B cell (primary cell): ENCODE measurements around the gene HYOU1. TPM values are rescaled to one million over a fixed set of nuclear protein-coding genes. Genes with fewer than 3 reads are reported as not detected.

ENCODE experiments used
- ATAC-seq: fragments of 200-7000 bp; cut with Tn5 transposase; one replicate; pipeline ENCODE4 v1.10.0; 2021; ENCODE audit warnings: low read depth, mild to moderate bottlenecking, moderate number of reproducible peaks, moderate library complexity
- CTCF ChIA-PET: fragments of 350-600 bp; sonication (Branson Sonifier 250); formaldehyde crosslinking; loops from one replicate; lab custom pipeline; 2021; ENCODE audit warnings: antibody characterized with exemption, inconsistent platforms; lab: Charles Lee
- POLR2A ChIA-PET: fragments of 350-600 bp; sonication (Branson Sonifier 250); formaldehyde crosslinking; loops from one replicate; lab custom pipeline; 2021; ENCODE audit warnings: antibody characterized with exemption; lab: Charles Lee
- DNase-seq: peaks from one replicate; pipeline ENCODE4 v3.0.0; 2013
- H2AFZ ChIP-seq: 2 replicates; pipeline ENCODE4 v1.6.1; 2012; ENCODE audit warnings: mild to moderate bottlenecking, low read depth, low read length; ENCODE audit not compliant: insufficient read depth, poor library complexity, severe bottlenecking
- H3K27ac ChIP-seq, 2 donors: 1 replicate in 1 of 2; 2 replicates in 1 of 2; pipeline ENCODE4 v1.5.1; 2012 to 2013; ENCODE audit warnings: low read length in 2 of 2, mild to moderate bottlenecking in 2 of 2, moderate library complexity in 1 of 2
- H3K27me3 ChIP-seq, 4 experiments: fragments of 200-600 bp in 1 of 4; sonication (generic) in 1 of 4; replicated peaks in 1 of 4; 1 replicate in 2 of 4; 2 replicates in 2 of 4; pipeline versions ENCODE4 v1.6.1 to v1.7.0; 2013 to 2016; ENCODE audit warnings: low read length in 3 of 4, mild to moderate bottlenecking in 2 of 4, mixed read lengths in 1 of 4, moderate library complexity in 1 of 4; ENCODE audit not compliant: insufficient read depth in 4 of 4, control insufficient read depth in 3 of 4; ENCODE audit errors: control extremely low read depth in 1 of 4
- H3K36me3 ChIP-seq, 2 experiments: replicated peaks in 1 of 2; 1 replicate in 1 of 2; 2 replicates in 1 of 2; pipeline versions ENCODE4 v1.6.1 to v1.7.1; 2013; ENCODE audit warnings: low read length in 1 of 2; ENCODE audit not compliant: insufficient read depth in 2 of 2, control insufficient read depth in 1 of 2; ENCODE audit errors: control extremely low read depth in 1 of 2, extremely low read depth in 1 of 2
- H3K4me1 ChIP-seq, 2 donors: fragments of 200-600 bp in 1 of 2; sonication (generic) in 1 of 2; 1 replicate in 1 of 2; 2 replicates in 1 of 2; pipeline versions ENCODE4 v1.5.1 to v1.6.1; 2013 to 2017; ENCODE audit warnings: low read length in 2 of 2; ENCODE audit not compliant: control insufficient read depth in 2 of 2, insufficient read depth in 2 of 2
- H3K4me2 ChIP-seq: replicated peaks from 2 replicates; pipeline ENCODE3; 2012; ENCODE audit warnings: mild to moderate bottlenecking, low read depth, low read length; ENCODE audit not compliant: poor library complexity, severe bottlenecking
- H3K4me3 ChIP-seq, 5 experiments: fragments of 200-600 bp in 1 of 5; sonication (generic) in 1 of 5; 1 replicate in 3 of 5; 2 replicates in 2 of 5; pipeline versions ENCODE4 v1.5.1 to v1.7.0; 2011 to 2016; ENCODE audit warnings: low read length in 4 of 5, mild to moderate bottlenecking in 4 of 5, low read depth in 2 of 5, control low read depth in 1 of 5, moderate library complexity in 1 of 5; ENCODE audit not compliant: insufficient read depth in 1 of 5; ENCODE audit errors: control extremely low read depth in 1 of 5, extremely low read depth in 1 of 5
- H3K79me2 ChIP-seq: fragments of 200-600 bp; sonication (generic); one replicate; pipeline ENCODE4 v1.6.0; 2016; ENCODE audit warnings: low read length; ENCODE audit not compliant: control insufficient read depth, insufficient read depth
- H3K9ac ChIP-seq: fragments of 200-600 bp; sonication (generic); 2 replicates; pipeline ENCODE4 v1.6.1; 2017; ENCODE audit warnings: mild to moderate bottlenecking, low read length, moderate library complexity
- H3K9me3 ChIP-seq, 3 donors: one replicate each; pipeline versions ENCODE4 v1.6.1 to v1.7.1; 2013; ENCODE audit warnings: low read length in 2 of 3; ENCODE audit not compliant: control insufficient read depth in 2 of 3, insufficient read depth in 1 of 3; ENCODE audit errors: control extremely low read depth in 1 of 3
- H4K20me1 ChIP-seq: 2 replicates; pipeline ENCODE4 v1.6.0; 2012; ENCODE audit warnings: mild to moderate bottlenecking, low read length; ENCODE audit not compliant: insufficient read depth, control insufficient read depth, poor library complexity, severe bottlenecking
- H3K27ac Mint-ChIP-seq: one replicate; pipeline ENCODE4 v1.8.0; 2021; ENCODE audit warnings: mixed read lengths
- H3K27me3 Mint-ChIP-seq: one replicate; pipeline ENCODE4 v1.8.0; 2021; ENCODE audit warnings: mixed read lengths
- H3K4me1 Mint-ChIP-seq: one replicate; pipeline ENCODE4 v1.8.0; 2021; ENCODE audit warnings: mixed read lengths
- H3K4me3 Mint-ChIP-seq: one replicate; pipeline ENCODE4 v1.8.0; 2021; ENCODE audit warnings: mixed read lengths
- H3K9me3 Mint-ChIP-seq: one replicate; pipeline ENCODE4 v1.8.0; 2022; ENCODE audit warnings: mixed read lengths; ENCODE audit not compliant: insufficient read depth
- CTCF ChIP-seq: fragments of 200-600 bp; IDR thresholded peaks from one replicate; pipeline ENCODE4 v1.8.0; 2022; ENCODE audit warnings: antibody characterized with exemption, mild to moderate bottlenecking
- EZH2 ChIP-seq: IDR thresholded peaks from 2 replicates; pipeline ENCODE4 v1.6.1; 2012; ENCODE audit warnings: borderline replicate concordance, low read depth, mild to moderate bottlenecking, moderate library complexity, low read length; ENCODE audit not compliant: insufficient read depth, poor library complexity, severe bottlenecking
- WGBS: methylation state at CpG from one replicate; pipeline ENCODE4 v1.1.5; 2013; ENCODE audit warnings: missing lambda C conversion rate; ENCODE audit not compliant: insufficient coverage; 5-methylcytosine and 5-hydroxymethylcytosine counted together
- intact Hi-C: fragments of 100-400 bp; cut with micrococcal nuclease; formaldehyde crosslinking; loops from one replicate; pipeline ENCODE4 v1.10.0; 2022
- polyA plus RNA-seq: library from polyadenylated mRNA; depleted of rRNA; stranded (reverse); fragments of >200 nt; gene quantifications from 2 replicates; pipeline ENCODE4 v1.2.3, GENCODE V29; 2012
- total RNA-seq, 2 donors: library from RNA; stranded (reverse); fragments of 120-200 nt in 1 of 2; gene quantifications; 1 replicate in 1 of 2; 2 replicates in 1 of 2; pipeline versions ENCODE4 v1.2.3 to v1.2.4, GENCODE V29; 2013 to 2022

Gene HYOU1
- total and polyA plus RNA-seq, 2 donors (not counting 1 experiment from before 2014, with no cell fraction given), result 38.5 to 48.7 TPM

GRCh38 chr11:119087747-119088241 is 30.8 kb upstream of the HYOU1 start:
- 73% methylated on average over 2 of the region's 2 CpGs for WGBS
- Histone ChIP-seq H3K27ac (no peak overlapping the region), H3K4me3 (no peak overlapping the region), H3K79me2 (peaks cover 35% of the 10 kb centered on the region), H3K9me3 (no peaks in the 10 kb centered on the region), H3K9ac (no peak overlapping the region), H3K4me2 (no peak overlapping the region), H3K36me3 (peaks cover 0 to 3% of the 10 kb centered on the region in 2 experiments), H2AFZ (no peak overlapping the region), H3K27me3 (no peaks in the 10 kb centered on the region), H3K4me1 (peaks cover 12 to 27% of the 10 kb centered on the region in 2 donors), H4K20me1 (no peaks in the 10 kb centered on the region)
- no peak for ATAC-seq
- Mint-ChIP-seq H3K9me3 (no peaks in the 10 kb centered on the region), H3K4me1 (peaks cover 27% of the 10 kb centered on the region), H3K27ac (no peak overlapping the region), H3K27me3 (no peaks in the 10 kb centered on the region), H3K4me3 (no peak overlapping the region)
- DNase-seq, result no peak
- POLR2A ChIA-PET, result interaction anchor here (0.9 to 1.1 kb wide), 2 partner anchors 20 to 34 kb away, joined by 8 to 9 read pairs; partner anchors contain the start of genes HINFP and VPS11
- CTCF ChIA-PET, result no interaction called here
- TF ChIP-seq EZH2 (no peak), CTCF (no peak)
- intact Hi-C loops, result no loop called here

- peaks cover 27% of the 10 kb centered on the region for H3K4me1 Mint-ChIP-seq
Measured at GRCh38 chr11:119087123-119087522, 30.1 kb upstream of the HYOU1 start.

More at GRCh38 chr11:119087123-119087522, 30.1 kb upstream of the HYOU1 start:
- no peaks in the 10 kb centered on the region for H4K20me1 ChIP-seq
- peaks cover 28% of the 10 kb centered on the region for H3K79me2 ChIP-seq
- H3K36me3 ChIP-seq, result peaks cover 0 to 9% of the 10 kb centered on the region in 2 experiments
- H3K9me3 Mint-ChIP-seq, result no peaks in the 10 kb centered on the region
- H3K27me3 ChIP-seq, result no peaks in the 10 kb centered on the region
- no peak for TF ChIP-seq EZH2
- no peak for TF ChIP-seq CTCF
- H3K4me2 ChIP-seq, result no peak overlapping the region
- H3K27ac ChIP-seq, result no peak overlapping the region
- H3K27me3 Mint-ChIP-seq, result no peaks in the 10 kb centered on the region
- intact Hi-C loops, result no loop called here
- peak overlapping the region; percentile 37 for H3K4me3 Mint-ChIP-seq
- peaks cover 12 to 21% of the 10 kb centered on the region in 2 donors for H3K4me1 ChIP-seq
- ChIA-PET POLR2A (interaction anchor here (0.6 to 1.1 kb wide), 3 partner anchors 8 to 202 kb away, joined by 3 to 9 read pairs (median 4); partner anchors contain the start of gene HINFP), CTCF (interaction anchor here (0.6 to 1.0 kb wide), 2 partner anchors 20 to 226 kb away, joined by 3 read pairs; partner anchors contain the start of gene VPS11)
- 84% methylated on average over 6 of the region's 6 CpGs for WGBS
- H3K9me3 ChIP-seq, result no peaks in the 10 kb centered on the region
- no peak for DNase-seq
- H3K9ac ChIP-seq, result no peak overlapping the region
- ATAC-seq, result no peak
- H3K27ac Mint-ChIP-seq, result peak overlapping the region; percentile 50
- H3K4me3 ChIP-seq, result no peak overlapping the region
- H2AFZ ChIP-seq, result no peak overlapping the region
